HS-5 (cell line): ENCODE data around the gene METTL4.

ENCODE experiments used
- DNase-seq: peaks from one replicate; pipeline ENCODE4 v3.0.0-alpha.2; 2012; ENCODE audit warnings: low read depth

METTL4 gene

DNA sequence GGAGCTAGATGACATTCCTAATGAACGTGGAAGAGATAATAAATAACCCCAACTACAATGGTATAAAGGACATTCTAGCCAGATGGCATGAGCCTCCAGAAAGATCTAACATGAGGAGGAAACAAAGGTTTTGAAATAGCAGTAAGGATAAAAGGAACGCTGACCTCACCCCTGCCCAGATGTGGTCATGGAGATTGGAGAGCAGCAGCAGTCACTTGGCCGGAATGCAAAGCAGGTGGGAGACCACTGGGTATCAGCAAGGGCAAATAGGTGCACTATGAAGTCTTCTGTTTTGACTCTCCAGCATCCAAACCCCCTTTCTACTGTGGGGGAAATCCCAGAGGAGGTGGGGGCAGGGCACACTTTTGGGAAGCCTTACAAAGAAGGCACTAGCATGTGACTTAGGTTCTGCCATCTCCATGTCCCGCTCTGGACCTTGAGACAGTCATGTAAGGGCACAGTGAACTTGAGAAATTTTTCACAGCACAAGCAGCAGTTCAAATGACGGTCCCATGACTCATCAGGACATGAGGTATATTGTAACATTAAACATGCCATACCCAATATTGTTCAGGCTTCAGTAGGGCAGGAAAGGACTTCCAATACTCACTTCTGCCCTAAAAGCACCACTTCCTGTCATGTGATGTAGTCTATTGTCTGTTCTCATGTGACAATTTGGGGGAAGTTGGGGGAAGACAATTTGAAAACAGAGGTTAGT is 55.2 kb downstream of the METTL4 start:
- peak; percentile 96 for DNase-seq

DNA sequence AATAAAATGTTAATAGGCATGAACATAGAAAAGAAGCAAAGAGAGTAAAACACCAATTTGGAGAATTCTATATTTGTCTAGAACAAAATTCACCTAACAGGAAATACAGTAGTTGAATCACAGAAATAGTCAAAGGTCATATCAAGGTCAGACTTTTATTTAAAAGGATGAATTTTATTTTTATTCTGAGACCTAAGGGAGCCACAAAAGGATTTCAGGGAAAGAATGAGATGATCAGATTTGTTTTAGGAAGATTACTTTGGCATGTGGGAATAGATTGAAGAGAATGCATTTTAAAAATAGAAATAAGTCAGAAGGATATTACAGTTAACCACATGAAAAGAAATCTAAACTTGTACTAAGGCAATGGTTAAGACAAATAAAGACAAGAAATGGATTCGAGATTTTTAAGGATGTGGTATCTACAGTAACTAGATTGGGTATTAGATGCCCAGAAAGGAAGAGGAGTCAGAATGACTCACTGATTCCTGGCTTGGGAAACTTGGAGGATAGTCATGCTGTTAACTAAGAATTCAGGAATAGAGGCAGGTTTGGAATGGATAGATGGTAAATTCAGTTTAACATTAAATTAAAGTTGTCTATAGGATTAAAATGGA is 56.0 kb downstream of the METTL4 start:
- DNase-seq = peak; percentile 81

DNA sequence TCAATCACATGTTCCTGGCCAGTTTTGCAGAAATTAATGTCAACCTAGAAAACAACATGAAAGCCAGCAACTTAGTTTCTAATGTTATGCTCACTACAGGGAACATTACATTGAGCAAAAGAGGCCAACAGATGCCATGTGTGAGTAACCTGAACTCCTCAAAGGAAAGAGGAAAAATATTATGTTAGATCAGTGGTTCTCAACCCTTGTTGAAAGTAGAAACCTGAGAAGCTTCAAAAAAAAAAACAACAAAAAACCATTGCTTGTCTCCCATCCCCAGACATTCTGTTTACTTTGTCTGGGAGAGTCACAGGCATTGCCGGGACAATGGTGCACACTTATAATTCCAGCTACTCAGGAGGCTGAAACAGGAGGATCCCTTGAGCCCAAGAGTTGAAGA is 57.7 kb downstream of the METTL4 start:
- DNase-seq = no peak

DNA sequence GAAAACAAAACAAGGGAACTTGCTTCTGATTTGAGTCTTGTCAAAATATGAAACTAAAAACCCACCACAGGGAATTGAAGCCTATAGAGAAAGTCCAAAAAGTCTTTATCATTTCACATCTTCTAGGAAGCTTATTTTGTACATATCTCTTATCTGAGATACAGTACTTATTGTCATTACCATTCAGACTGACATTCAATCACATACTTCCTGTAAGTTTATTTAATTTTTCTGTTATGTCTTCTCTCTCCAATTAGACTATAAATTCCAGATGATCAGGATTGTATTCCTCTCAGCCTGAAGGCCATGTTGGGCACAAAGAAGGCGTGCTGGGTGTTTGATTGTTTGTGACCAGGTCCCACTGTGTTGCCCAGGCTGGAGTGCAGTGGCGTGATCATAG is 59.2 kb downstream of the METTL4 start:
- DNase-seq = no peak

DNA sequence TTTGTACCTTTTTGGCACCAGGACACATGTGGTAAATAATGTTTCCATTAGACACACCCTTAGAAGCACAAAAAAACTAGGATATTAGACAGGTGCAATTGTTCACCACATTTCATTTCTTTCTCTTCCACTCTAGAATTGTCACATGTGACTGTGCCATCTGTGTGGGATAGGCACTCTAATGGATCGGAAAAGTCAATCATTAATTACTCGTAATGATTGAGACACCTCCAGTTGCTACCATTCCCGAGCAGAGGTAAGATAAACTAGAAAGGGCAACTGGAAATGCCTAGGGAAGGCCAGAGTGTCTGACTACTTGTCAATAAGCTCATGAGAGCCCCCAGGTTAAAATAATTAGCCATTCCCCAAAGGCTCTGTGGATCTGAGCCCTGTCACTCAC is 59.9 kb downstream of the METTL4 start:
- no peak for DNase-seq

DNA sequence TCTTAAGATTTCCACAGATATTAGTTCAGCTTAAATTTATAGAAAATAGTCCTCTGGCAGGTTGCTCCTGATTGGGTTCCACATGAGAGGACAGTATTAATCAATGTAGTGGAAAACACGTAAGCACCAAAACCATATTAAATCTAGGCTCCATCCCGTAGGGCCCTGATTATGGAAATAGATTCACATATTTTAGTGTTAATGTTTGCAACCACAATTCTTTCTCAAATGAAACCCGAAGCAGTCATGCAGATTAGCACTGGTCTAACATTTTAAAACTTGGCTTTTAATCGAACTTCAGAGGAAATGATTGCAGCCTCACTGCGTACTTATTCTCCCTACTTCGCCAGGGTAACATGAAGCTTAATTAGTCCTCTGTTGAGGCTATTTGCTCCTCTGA is 60.9 kb downstream of the METTL4 start:
- no peak for DNase-seq

DNA sequence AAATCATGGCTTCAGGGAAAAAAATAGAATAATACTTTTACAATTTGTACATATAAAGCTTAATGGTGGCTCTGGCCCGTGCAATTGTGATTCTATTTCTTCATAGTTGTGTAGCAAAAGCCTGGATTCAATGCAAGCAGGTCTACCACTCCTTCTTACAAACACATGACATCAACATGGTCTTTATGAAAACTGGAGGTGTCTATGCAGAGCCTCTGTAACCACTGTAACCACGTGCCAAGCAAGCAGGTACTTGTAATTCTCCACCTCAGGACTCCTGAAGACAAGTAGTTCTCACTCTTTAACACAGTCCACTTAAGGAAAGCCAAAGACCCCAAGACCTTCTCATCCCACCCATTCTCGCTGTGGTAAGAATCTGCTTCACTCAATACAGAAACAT is 62.6 kb downstream of the METTL4 start:
- no peak for DNase-seq

DNA sequence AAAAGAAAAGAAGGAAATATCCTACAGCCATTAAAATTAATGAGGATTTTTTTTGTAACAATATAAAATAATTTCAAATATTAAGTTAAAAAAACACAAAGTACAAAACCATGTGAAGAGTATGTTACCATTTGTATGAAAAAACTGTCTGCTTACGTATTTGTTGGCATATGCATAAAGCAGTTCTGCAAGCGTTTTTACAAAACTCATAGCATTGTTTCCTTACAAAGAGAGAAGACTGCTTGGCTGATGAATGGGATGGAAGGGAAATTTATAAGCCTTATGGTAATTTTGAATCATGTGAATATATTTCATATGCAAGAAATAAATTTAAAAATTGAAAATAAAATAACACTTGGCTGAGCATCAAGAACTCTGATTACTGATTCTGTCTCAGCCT is 63.1 kb downstream of the METTL4 start:
- DNase-seq = no peak

DNA sequence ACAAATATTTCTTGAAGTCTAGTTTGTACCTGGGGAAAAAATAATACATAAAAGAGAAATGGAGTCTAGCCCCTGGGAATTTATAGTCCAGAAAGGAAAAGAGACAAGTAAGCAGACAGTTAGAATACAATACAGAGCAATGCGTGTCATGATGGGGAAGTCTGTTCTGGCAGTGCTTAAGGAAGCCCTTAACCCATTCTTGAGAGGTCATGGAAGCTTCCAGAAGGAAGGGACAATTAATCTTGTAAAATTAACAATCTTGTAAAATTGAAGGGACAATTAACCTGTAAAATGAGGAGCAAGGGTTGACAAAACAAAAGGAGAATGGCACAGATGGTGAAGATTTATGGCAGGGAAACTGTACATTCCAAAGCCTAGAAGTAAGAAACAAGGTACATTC is 66.7 kb downstream of the METTL4 start:
- DNase-seq = no peak

DNA sequence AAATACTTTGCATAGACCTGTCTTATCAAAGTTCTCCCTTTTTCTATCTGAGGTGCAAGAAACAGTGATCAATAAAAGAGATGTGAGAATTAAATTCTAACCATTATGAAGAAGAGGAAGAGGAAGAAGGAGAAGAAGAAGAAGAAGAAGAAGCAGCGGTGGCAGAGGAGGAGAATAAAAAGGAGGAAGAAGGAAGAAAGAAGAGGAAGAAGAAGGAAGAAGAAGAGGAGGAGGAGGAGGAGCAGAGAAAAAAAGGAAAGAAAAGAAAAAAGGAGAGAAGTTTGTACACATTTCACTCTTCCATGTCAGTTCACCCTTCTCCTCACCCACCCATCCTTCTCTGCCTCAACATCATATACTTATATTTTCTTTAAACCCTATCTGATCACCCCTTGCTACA is 68.4 kb downstream of the METTL4 start:
- DNase-seq = no peak

DNA sequence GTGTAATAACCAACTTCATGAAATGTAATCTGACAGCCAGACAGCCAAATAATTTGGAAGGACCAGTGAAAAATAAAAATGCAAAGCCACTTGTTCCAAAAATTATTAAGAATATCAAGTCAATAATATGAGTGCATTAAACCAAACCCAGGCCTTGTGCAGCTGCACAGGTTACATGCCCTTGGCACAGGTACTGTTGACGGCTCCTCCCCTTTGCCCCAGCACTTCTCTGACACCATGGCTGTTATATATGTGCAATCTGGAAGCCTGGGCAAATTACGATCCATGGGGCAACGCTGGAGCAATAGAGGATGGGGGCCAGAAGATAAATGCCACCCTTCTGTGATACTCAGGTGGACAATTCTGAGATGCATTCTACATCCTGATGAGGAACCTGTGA is 68.9 kb downstream of the METTL4 start:
- no peak for DNase-seq

DNA sequence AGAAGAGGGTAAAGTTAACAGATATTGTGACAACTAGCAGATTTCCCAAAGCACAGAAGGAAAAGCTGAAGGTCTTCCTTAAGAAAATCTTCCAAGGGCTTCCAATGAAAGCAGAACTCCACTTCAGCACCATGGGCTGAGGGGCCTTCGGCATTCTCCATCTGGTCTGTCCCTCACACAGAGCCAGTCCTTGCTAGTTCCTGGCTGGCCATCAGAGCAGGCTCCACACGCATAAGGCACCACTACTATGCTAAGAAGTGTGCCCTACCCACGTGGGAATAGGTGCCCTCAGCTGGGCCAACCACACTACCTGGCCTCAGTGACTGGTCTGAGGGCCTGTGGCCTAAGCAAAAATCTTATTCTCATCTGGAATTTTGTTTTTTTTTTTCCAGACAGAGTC is 73.5 kb downstream of the METTL4 start:
- DNase-seq = no peak

DNA sequence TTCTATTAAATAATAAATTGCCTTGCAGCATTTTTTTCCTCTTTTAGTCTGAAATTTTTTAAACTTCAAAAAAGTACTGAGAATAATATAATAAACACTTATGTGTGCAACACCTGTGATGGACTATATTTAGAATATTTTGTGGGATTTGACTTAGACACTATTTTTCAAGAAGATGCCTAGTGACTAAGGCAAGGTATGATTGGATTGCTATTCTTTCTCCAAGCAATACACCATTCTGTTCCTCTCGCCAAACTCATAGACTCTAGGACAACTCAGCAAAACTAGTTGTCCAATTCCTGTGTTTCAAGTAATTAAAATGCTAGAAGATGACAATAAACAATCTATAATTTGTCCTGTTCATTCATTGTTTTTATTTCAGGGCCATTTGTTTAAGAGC is 75.9 kb downstream of the METTL4 start:
- DNase-seq = no peak

DNA sequence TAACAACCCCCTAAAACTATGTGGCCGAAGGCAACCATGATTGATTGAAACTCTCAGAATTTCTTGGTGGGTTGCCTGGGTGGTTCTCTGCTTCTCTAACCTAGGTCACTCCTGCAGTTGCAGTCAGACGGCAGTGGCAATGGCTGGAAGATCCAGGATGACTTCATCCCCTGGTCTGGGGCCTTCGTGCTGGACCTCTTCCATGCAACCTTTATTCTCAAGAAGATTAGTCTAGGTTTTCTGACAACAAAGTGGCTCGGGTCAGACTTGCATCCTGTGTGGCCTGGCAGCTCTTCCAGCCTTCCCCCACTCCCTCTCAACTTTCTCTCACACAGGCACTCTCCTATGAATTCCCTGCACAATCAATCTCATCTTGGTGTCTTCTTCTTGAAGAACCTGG is 76.4 kb downstream of the METTL4 start:
- no peak for DNase-seq
